ENCODE data around the gene MYLK. TPM values are rescaled to one million over a fixed set of nuclear protein-coding genes. Genes with fewer than 3 reads are reported as not detected.

MYLK gene
- total and polyA plus RNA-seq, 9 of the 15 experiments (the other 6 are each of a cell fraction or from before 2014, with no cell fraction given) = 0.11 to 0.53 (median 0.18) TPM; not detected in 2

- no TSS peak for BruUV-seq (replicated peaks)
- no peak for ATAC-seq
- 20% methylated on average over 1 of the region's 1 CpG for whole genome bisulfite sequencing (ENCODE audit: insufficient coverage, low coverage, missing lambda C conversion rate)
- Histone ChIP-seq H3K9me1 (ENCODE audit: control insufficient read depth, insufficient read depth, low read length) (no peaks in the 10 kb centered on the region), H3K4me1 (replicated peaks in 1 of 2; ENCODE audit: control insufficient read depth in 2 of 2, insufficient read depth in 2 of 2, low read length in 2 of 2) (no peaks in the 10 kb centered on the region), H3K36me3 (ENCODE audit: control insufficient read depth, insufficient read depth, low read length) (no peaks in the 10 kb centered on the region), H3K9me3 (replicated peaks; ENCODE audit: control insufficient read depth, insufficient read depth, low read depth, low read length) (no peaks in the 10 kb centered on the region), H3K27ac (ENCODE audit: extremely low read depth, low read depth, low read length) (no peak overlapping the region), H3K9ac (ENCODE audit: insufficient read depth in 1 of 2, low read depth in 2 of 2, low read length in 2 of 2) (no peak overlapping the region), H3K4me3 (no peak overlapping the region), H3K79me2 (ENCODE audit: control insufficient read depth, insufficient read depth, low read length) (no peaks in the 10 kb centered on the region), H4K20me1 (replicated peaks; ENCODE audit: control insufficient read depth, insufficient read depth, low read length) (no peaks in the 10 kb centered on the region), H2AFZ (ENCODE audit: low read depth, low read length) (no peak overlapping the region), H3K27me3 (ENCODE audit: control insufficient read depth in 2 of 2, insufficient read depth in 2 of 2, low read length in 2 of 2) (no peaks in the 10 kb centered on the region), H3K4me2 (ENCODE audit: insufficient read depth, low read length) (no peak overlapping the region)
- intact Hi-C loops (cut with micrococcal nuclease) = no loop called here
- ChIA-PET CTCF (ENCODE audit: low intra/inter-chr PET ratio) (no interaction called here), POLR2A (no interaction called here)
- DNase-seq (ENCODE audit: extremely low read depth in 1 of 4, low spot score in 3 of 4) = no peak
- in situ Hi-C loops (cut with MboI) = no loop called here
- FAIRE-seq = no peak
- no peak for TF ChIP-seq ZNF766 (CRISPR knock-in tag; conservative IDR thresholded peaks at IDR 0.05)
- TF ChIP-seq HBP1 (CRISPR knock-in tag; IDR thresholded peaks at IDR 0.05) = no peak
- TF ChIP-seq ATF1 (CRISPR knock-in tag; IDR thresholded peaks at IDR 0.05) = no peak
- TF ChIP-seq ATF1 (tag; IDR thresholded peaks at IDR 0.05) = no peak
- TF ChIP-seq SREBF1 (IDR thresholded peaks at IDR 0.05; ENCODE audit: borderline replicate concordance, low read depth, low read length) = no peak
- TF ChIP-seq MAX (CRISPR knock-in tag; IDR thresholded peaks at IDR 0.05) = no peak
- no peak for TF ChIP-seq MIER1 (IDR thresholded peaks at IDR 0.05; ENCODE audit: low read depth)
- no peak for TF ChIP-seq ZBTB5 (IDR thresholded peaks at IDR 0.05)
- TF ChIP-seq GABPB2 (CRISPR knock-in tag; conservative IDR thresholded peaks at IDR 0.05) = no peak
- TF ChIP-seq LEF1 (IDR thresholded peaks at IDR 0.05) = no peak
- TF ChIP-seq ZNF77 (CRISPR knock-in tag; IDR thresholded peaks at IDR 0.05) = no peak
- no peak for TF ChIP-seq NCOA2 (IDR thresholded peaks at IDR 0.05; ENCODE audit: partially characterized antibody in 2 of 2)
- TF ChIP-seq ATF2 (CRISPR knock-in tag; IDR thresholded peaks at IDR 0.05) = no peak
- no peak for TF ChIP-seq RAD51 (IDR thresholded peaks at IDR 0.05; ENCODE audit: borderline replicate concordance, low read depth)
- TF ChIP-seq SMAD1 (IDR thresholded peaks at IDR 0.05; ENCODE audit: low read depth, low read length, partially characterized antibody) = no peak
- no peak for TF ChIP-seq ZNF780A (CRISPR knock-in tag; IDR thresholded peaks at IDR 0.05)
These were observed 14.1 kb downstream of the MYLK start for GRCh38 chr3:123870033-123870432.

All from K562 (cell line).